Mesodermal cell (in vitro differentiated cells): ENCODE measurements around the gene SLC7A9.
A peak's percentile ranks its signal among the peaks of the same experiment; 100 is the strongest.

Experiments
- H3K27ac ChIP-seq: 2 replicates; pipeline ENCODE4 v1.7.0; 2013; ENCODE audit warnings: mild to moderate bottlenecking, low read depth, low read length, moderate library complexity; ENCODE audit not compliant: severe bottlenecking
- H3K36me3 ChIP-seq: 2 replicates; pipeline ENCODE4 v1.7.1; 2013; ENCODE audit warnings: mild to moderate bottlenecking, low read length, moderate library complexity; ENCODE audit not compliant: control insufficient read depth, insufficient read depth
- H3K4me1 ChIP-seq: one replicate; pipeline ENCODE4 v1.7.1; 2013; ENCODE audit warnings: mild to moderate bottlenecking, low read length; ENCODE audit not compliant: insufficient read depth, control insufficient read depth, poor library complexity, severe bottlenecking
- H3K4me3 ChIP-seq: 2 replicates; pipeline ENCODE4 v1.7.0; 2013; ENCODE audit warnings: low read length, control low read depth, mild to moderate bottlenecking; ENCODE audit not compliant: insufficient read depth, poor library complexity, severe bottlenecking; ENCODE audit errors: extremely low read depth
- H3K9me3 ChIP-seq: 2 replicates; pipeline ENCODE4 v1.7.1; 2013; ENCODE audit warnings: mild to moderate bottlenecking, low read length, moderate library complexity; ENCODE audit not compliant: control insufficient read depth
- WGBS, 2 experiments: methylation state at CpG; one replicate each; pipeline ENCODE4 v1.1.5; 2013; ENCODE audit warnings: missing lambda C conversion rate in 2 of 2; ENCODE audit not compliant: insufficient coverage in 2 of 2; 5-methylcytosine and 5-hydroxymethylcytosine counted together

The SLC7A9 gene

GRCh38 chr19:32828139-32828538, 41.4 kb downstream of the SLC7A9 start:
- Histone ChIP-seq H3K36me3 (no peaks in the 10 kb centered on the region), H3K4me3 (no peak overlapping the region), H3K4me1 (peaks cover 15% of the 10 kb centered on the region), H3K9me3 (no peaks in the 10 kb centered on the region), H3K27ac (no peak overlapping the region)
- WGBS, 2 experiments, result 62 to 83% methylated on average over 3 to 4 of the region's 4 CpGs

DNA sequence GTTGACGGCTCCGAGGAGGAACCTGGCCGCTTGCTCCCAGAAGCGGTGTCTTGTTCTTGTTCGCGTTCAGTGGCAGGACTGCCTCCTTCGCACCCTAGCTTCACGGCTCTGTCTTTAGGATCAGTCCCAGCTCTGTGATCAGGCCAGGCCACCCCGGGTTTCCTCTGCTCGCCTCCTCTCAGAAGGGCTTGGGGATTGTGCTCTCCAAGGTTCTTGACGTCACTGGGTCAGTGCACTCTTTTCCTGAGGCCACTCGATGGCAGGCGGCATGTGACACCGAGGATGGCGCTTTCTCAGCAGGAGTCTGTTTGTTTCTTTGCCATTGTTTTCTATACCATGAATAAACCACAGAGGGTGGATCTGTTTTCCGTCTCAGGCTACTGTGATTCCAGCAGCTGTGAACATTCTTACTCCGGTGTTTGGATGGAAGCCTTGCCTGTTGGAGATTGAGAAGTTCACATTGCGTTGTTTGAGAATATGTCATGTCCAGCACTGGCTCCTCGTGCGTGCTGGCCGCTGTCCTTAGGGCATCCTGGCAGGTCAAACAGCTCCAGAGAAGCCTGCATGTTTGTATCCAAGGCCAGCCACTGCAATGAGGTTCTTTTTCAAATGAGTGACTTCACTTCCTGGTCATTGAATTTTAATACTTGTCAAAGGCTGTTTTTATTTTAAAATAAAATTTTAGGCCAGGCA, 44.5 kb downstream of the SLC7A9 start:
- H3K9me3 ChIP-seq, result no peaks in the 10 kb centered on the region
- peaks cover 3% of the 10 kb centered on the region for H3K4me1 ChIP-seq
- H3K27ac ChIP-seq, result peak overlapping the region; percentile 36
- no peaks in the 10 kb centered on the region for H3K36me3 ChIP-seq
- 73 to 77% methylated on average over 18 to 20 of the region's 21 CpGs for WGBS, 2 experiments
- no peak overlapping the region for H3K4me3 ChIP-seq

GRCh38 chr19:32824191-32824751, 45.3 kb downstream of the SLC7A9 start:
- 74 to 83% methylated on average over 14 to 17 of the region's 20 CpGs for WGBS, 2 experiments
- Histone ChIP-seq H3K9me3 (no peaks in the 10 kb centered on the region), H3K4me1 (peaks cover 3% of the 10 kb centered on the region), H3K27ac (peak overlapping the region; percentile 36), H3K36me3 (no peaks in the 10 kb centered on the region), H3K4me3 (no peak overlapping the region)

DNA sequence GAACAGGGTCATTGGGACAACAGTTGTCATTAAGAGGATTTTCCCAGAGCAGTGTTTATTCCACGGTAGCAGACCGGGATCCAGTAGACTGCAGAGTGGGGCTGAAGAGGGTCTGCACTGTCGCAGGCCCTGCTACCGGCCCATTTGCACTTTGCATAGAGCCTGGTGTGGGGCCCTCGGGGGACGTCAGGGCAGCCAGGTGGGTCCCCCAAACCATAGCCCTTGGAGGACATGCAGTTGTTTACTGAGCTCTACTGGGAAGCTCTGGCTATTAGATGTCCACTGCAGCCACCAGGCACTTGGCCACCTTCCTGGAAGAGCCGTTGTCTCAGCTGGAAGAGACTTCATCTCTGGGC, 45.8 kb downstream of the SLC7A9 start:
- peaks cover 3% of the 10 kb centered on the region for H3K4me1 ChIP-seq
- H3K36me3 ChIP-seq, result no peaks in the 10 kb centered on the region
- WGBS, 2 experiments, result 92 to 96% methylated on average over 7 of the region's 7 CpGs
- H3K9me3 ChIP-seq, result no peaks in the 10 kb centered on the region
- H3K27ac ChIP-seq, result no peak overlapping the region
- no peak overlapping the region for H3K4me3 ChIP-seq

- Histone ChIP-seq H3K4me1 (peaks cover 3% of the 10 kb centered on the region), H3K36me3 (no peaks in the 10 kb centered on the region), H3K4me3 (no peak overlapping the region), H3K9me3 (no peaks in the 10 kb centered on the region), H3K27ac (no peak overlapping the region)
- 92 to 95% methylated on average over 11 of the region's 14 CpGs for WGBS, 2 experiments
These were observed 46.4 kb downstream of the SLC7A9 start for GRCh38 chr19:32822916-32823746.

- H3K4me1 ChIP-seq, result no peaks in the 10 kb centered on the region
- no peak overlapping the region for H3K27ac ChIP-seq
- H3K9me3 ChIP-seq, result no peaks in the 10 kb centered on the region
- H3K36me3 ChIP-seq, result no peaks in the 10 kb centered on the region
- H3K4me3 ChIP-seq, result no peak overlapping the region
- WGBS, 2 experiments, result 79% methylated on average over 12 to 16 of the region's 17 CpGs
These were observed 49.9 kb downstream of the SLC7A9 start for GRCh38 chr19:32819419-32820400.

- Histone ChIP-seq H3K36me3 (no peaks in the 10 kb centered on the region), H3K4me3 (no peak overlapping the region), H3K27ac (no peak overlapping the region), H3K4me1 (no peaks in the 10 kb centered on the region), H3K9me3 (no peaks in the 10 kb centered on the region)
- 85 to 89% methylated on average over 8 of the region's 8 CpGs for WGBS, 2 experiments
These were observed 51.0 kb downstream of the SLC7A9 start for GRCh38 chr19:32818536-32818935.

GRCh38 chr19:32817569-32818476, 51.7 kb downstream of the SLC7A9 start:
- 89 to 91% methylated on average over 17 of the region's 17 CpGs for WGBS, 2 experiments

GRCh38 chr19:32816555-32817099, 52.9 kb downstream of the SLC7A9 start:
- no peak overlapping the region for H3K4me3 ChIP-seq
- H3K9me3 ChIP-seq, result no peaks in the 10 kb centered on the region
- no peaks in the 10 kb centered on the region for H3K4me1 ChIP-seq
- 28 to 29% methylated on average over 3 to 4 of the region's 7 CpGs for WGBS, 2 experiments
- H3K27ac ChIP-seq, result no peak overlapping the region
- H3K36me3 ChIP-seq, result no peaks in the 10 kb centered on the region

More at GRCh38 chr19:32817569-32818476, 51.7 kb downstream of the SLC7A9 start:
- Histone ChIP-seq H3K9me3 (no peaks in the 10 kb centered on the region), H3K4me1 (no peaks in the 10 kb centered on the region), H3K27ac (no peak overlapping the region), H3K36me3 (no peaks in the 10 kb centered on the region), H3K4me3 (no peak overlapping the region)
